ENCODE results near the gene LRATD1.

DNA sequence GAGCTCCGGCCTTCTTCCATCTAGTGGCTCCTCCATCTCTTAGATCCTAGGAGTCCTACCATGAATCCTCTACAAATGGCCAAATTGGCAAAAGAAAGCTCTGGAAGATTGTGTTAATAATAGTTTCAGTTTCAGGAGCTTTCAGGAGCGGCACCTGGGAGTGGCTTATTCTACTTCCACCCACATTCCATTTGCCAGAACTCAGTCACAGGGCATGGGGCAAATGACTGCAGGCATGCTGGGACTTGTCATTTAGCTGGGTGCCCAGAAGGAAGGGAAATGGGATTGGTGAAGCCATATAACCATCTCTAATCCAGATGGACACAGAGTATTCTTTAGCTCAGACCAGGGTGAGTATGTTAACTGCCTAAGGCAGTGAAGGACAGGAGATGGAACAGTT, 3.6 kb upstream of the LRATD1 start:
- TF ChIP-seq CTCF (IDR thresholded peaks at IDR 0.05) (no peak), EZH2 (IDR thresholded peaks at IDR 0.05) (no peak)

Data from neural progenitor cell (in vitro differentiated cells).